Stimulated activated CD8-positive, alpha-beta memory T cell treated with anti-CD3 and anti-CD28 coated beads, Interleukin-15, amount 100 ng/mL, for 48 hours (primary cell): ENCODE measurements around the gene SPG7.
"Not testable (repeated sequence)": the region's sequence is repeated elsewhere in the genome, so short reads cannot be mapped to it uniquely, and the experiment has no call there.

Source experiments
- DNase-seq, 2 donors: peaks; one replicate each; pipeline ENCODE4 v3.0.0-alpha.2; 2020; ENCODE audit warnings: low read depth in 2 of 2

Gene SPG7

GRCh38 chr16:89507834-89508590 is at the start of gene SPG7:
Gene SPG7, plus strand, starts transcription at chr16:89508403. Its CDS starts 15 bp downstream, at chr16:89508418.
- DNase-seq, result peak; percentile 85 to 87

DNA sequence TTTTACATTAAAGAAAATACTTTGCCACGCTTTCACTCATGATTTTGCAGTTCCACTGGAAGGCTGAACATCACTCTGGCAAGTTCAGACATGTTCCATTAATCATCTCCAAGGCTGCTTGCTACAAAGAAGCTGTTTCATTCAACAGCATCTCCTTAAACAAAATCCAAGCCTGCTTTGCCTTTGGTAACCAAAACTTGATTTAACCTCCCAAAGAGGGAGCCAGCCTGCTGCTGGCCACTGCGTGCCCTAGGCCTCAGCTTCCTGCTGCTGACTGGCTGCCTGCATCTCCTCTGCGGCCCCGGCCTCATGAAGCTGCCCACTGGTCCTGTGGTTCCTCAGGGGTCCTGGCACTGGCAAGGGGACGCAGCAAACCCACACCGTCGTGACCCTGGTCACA is 49.7 kb upstream of the SPG7 start:
- no peak for DNase-seq

DNA sequence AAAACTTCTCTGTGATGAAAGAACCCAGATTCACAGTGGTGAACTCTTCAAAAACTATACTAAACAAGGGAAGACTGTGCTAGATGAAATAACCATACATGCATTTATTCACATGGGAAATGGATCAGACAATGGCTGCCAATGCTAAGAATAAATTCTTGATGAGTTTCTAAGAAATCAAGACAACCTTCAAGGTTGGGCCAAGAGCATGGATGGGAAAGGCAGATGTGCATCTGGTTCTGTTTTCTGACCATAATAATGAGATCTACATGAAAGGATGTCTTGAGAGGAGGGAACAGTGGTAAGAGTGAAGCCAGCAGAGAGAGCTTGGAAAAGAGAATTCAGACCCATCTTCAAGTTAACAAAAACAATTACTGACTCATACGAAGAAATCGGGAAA is 49.2 kb upstream of the SPG7 start:
- DNase-seq, result no peak

GRCh38 chr16:89460556-89460955 is 47.6 kb upstream of the SPG7 start:
- no peak for DNase-seq

GRCh38 chr16:89461890-89462289 is 46.3 kb upstream of the SPG7 start:
- DNase-seq, result not testable (repeated sequence)

- not testable (repeated sequence) for DNase-seq
Observed at GRCh38 chr16:89462639-89463038, 45.6 kb upstream of the SPG7 start.

GRCh38 chr16:89463312-89463711 is 44.9 kb upstream of the SPG7 start:
- not testable (repeated sequence) for DNase-seq

GRCh38 chr16:89466920-89467319 is 41.3 kb upstream of the SPG7 start:
- no peak for DNase-seq

DNA sequence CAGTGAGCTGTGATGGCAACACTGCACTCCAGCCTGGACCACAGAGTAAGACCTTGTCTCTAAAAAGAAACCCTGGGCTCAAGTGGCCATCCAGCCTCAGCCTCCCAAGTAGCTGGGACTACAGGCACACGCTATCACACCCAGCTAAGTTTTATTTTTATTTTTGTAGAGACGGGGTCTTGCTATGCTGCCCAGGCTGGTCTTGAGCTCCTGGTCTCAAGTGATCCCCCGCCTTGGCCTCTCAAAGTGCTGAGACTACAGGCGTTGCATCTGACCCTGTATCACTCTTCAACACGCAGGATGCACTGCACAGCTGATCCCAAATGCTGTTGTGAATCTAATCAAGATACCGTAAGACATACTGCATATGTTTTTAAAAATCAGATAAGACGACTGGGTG is 40.8 kb upstream of the SPG7 start:
- no peak for DNase-seq

- no peak for DNase-seq
Observed at GRCh38 chr16:89472711-89473075, 35.5 kb upstream of the SPG7 start.

- DNase-seq, result no peak
Observed at GRCh38 chr16:89473136-89473712, 35.0 kb upstream of the SPG7 start.

- no peak for DNase-seq
Observed at GRCh38 chr16:89473791-89474414, 34.3 kb upstream of the SPG7 start.

DNA sequence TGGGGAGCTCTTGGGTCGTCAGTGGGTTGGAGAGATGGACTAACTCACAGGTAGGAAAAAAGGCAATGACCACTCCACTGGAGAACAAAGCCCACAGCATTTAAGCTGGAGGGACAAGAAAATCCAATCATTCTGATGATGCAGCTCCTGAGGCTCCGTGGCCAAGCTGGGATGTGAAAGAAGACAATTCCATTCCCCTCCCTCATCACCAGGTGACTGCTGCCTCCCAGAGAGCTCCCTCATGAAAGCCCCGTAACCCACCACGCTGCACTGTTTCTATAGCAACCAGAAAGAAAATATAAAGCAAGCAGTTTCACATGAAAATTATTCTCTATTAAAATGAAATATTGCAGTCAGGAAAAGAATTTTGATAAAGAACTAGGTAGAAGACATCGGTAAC is 33.1 kb upstream of the SPG7 start:
- DNase-seq, result no peak

GRCh38 chr16:89476379-89476778 is 31.8 kb upstream of the SPG7 start:
- no peak for DNase-seq

GRCh38 chr16:89476811-89477261 is 31.4 kb upstream of the SPG7 start:
- DNase-seq, result no peak

GRCh38 chr16:89478576-89479221 is 29.5 kb upstream of the SPG7 start:
- no peak for DNase-seq

DNA sequence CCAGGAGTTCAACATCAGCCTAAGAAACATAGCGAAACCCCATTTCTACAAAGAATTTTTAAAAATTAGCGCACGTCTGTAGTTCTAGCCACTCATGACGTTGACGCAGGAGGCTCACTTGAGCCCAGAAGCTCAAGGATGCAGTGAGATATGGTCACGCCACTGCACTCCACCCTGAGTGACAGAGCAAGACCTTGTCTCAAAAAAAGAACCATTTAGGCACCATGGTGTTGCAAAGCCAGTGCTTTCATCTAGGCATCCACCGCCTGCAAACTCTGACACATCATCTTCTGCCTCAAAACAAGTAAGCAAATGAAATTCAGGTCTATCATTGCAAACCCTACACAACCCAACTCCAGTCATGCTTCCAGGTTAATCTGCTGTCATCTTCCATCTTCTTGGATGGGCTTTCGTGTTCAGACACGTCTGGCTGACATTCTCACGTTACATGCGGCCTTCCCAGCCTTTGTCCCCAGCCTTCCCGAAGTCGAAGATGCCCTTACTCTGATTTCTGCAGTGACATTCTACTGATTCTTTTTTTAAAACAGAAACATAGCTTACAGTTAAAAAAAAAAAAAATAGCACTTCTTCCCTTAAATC is 26.7 kb upstream of the SPG7 start:
- no peak for DNase-seq

DNA sequence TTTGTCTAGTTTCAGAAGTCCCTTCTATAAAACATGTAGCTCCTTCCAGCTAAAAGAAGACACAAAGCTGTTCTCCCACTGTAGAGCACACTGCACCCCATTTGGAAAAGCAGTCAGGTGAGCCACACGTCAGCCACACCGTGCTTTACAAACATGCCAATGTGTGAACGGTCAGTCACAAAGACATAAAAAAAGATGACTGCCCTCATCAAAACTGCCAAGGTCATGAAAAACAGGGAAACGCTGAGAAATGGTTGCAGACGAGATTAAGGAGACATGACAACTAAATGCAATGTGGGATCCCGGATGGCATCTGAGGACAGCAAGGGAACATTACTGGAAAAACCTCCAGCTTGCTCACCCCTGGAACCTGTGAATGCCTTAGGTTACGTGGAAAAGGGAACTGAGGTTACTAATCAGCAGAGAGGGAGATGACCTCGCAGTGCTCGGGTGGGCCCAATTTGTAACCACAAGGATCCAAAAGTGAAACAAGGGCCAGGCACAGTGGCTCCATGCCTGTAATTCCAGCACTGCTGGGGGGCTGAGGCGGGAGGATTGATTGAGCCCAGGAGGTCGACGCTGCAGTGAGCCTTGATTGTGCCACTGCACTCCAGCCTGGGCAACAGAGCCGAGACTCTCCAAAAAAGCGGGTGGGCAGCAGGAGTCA is 25.9 kb upstream of the SPG7 start:
- DNase-seq, result no peak

DNA sequence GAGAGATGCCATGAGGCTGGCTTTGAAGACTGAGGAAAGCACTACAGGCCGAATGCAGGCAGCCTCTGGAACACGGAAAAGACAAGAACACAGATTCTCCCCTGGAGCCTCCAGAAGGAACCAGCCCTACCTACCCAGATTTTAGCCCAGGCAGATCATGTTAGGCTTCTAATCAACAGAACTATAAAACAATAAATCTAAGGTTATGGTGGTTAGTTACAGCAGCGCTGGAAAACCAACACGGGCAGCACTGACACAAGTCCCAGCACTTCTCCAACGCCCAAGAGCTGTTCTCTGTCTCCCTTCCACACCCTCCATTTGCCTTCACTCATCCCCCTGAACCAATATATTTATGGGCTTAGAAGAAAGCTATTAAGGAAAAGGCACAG is 25.4 kb upstream of the SPG7 start:
- no peak for DNase-seq

DNA sequence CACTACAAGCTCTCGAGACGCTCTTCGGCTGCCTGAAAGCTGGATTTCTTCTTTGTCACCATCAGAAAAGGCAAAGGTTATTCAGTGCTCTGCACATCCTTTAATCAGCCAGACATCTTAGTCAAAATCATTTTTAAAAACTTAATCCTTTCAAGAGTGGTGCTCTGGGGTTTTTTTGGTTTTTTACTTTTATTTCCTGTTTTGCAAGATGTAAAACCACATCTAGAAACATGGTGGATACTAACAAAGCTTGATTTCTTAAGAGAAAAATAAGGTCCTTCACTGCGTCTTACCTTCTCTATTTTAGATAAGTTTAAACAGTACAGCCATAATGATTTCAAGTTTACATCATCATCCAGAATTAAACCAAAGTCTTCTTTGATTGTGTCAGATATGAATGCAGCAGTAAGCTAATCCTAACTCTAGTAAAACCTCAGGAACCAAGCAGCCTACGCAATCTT is 24.1 kb upstream of the SPG7 start:
- DNase-seq, result no peak

DNA sequence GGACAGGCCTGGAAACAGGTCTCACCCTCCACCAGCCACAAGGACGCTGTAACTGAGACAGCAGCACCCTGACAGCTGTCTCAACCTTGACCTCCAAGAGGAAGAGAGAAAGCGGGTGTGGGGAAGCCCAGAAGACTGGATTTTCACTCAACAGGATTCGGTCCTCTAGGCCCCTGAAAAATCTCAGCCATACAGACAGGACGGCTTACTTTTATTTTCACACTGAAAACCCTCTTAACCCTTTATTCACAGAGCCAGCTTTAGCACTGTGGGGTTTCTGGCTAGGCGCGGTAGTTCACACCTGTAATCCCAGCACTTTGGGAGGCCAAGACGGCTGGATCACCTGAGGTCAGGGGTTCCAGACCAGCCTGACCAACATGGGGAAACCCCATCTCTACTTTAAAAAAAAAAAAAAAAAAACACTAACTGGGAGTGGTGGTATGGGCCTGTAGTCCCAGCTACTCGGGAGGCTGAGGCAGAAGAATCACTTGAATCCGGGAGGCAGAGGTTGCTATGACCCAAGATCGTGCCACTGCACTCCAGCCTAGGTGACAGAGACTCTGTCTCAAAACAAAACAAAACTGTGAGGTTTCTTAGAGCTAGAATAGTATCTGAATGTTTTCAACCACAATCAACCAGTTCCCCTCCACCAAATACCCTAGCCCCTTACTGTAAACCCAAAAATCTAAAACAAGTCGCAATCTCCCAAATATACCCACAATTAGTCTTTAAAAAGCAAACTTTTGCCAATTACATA is 23.1 kb upstream of the SPG7 start:
- no peak for DNase-seq
